HG03571 (cell line): ENCODE data around the gene ADK.
"Not testable (repeated sequence)": the region's sequence is repeated elsewhere in the genome, so short reads cannot be mapped to it uniquely, and the experiment has no call there.

Source experiments
- ATAC-seq: cut with Tn5 transposase; IDR thresholded peaks from one replicate; pipeline ENCODE4 v1.9.1; 2021; ENCODE audit not compliant: unreplicated experiment

ADK gene

DNA sequence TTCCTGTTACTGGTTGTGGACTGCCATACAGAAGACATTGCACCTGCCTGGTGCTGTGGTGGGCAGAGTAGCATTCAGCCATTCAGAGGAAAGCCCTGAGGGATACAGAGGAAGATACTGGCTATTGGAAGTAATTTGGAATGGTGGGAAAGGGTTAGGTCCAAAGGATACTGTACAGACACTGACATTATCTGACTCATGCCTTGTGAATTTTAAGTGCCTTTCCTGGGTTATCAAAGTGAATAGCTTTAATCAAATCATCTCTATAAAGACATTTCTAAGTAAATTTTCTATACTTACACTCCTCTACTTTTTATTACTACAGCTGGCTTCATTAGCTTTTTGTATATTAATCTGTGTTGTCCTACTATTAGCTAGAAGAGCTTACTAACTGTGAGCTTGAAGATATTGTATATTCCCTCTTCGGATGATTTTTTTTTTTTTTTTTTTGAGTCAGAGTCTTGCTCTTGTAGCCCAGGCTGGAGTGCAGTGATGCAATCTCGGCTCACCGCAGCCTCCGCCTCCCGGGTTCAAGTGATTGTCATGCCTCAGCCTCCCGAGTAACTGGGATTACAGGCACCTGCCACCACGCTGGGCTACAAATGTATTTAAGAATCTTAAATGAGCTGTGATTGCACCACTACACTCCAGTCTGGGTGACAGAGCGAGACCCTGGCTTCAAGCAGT is 186.5 kb downstream of the ADK start:
- no peak for ATAC-seq

DNA sequence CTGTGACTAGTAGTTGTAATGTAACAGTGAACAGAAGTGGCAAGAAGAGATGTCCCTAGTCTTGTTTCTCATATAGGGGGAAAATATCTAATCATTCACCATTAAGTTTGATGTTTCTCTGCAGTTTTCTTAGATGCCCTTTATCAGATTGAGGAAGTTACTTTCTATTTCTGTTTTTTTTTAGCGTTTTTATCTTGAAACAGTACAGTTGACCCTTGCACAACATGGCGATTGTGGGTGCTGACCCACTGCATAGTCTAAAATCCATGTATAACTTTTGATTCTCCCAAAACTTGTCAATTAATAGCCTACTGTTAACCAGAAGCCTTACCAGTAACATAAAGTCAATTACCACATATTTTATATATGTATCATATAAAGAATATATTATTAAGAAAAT is 192.0 kb downstream of the ADK start:
- no peak for ATAC-seq

DNA sequence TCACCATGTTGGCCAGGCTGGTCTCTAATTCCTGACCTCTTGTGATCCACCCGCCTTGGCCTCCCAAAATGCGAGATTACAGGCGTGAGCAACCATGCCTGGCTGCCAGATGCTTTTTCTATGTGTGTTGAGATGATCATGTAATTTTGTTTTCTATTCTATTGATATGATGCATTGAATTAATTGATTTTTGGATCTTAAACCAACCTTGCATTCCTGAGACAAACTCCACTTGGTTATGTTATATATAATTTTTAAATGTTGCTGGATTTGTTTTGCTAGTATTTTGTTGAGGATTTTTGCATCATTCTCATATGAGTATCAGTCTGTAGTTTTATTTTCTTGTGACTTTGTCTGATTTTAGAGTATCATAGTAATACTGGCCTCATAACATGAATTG is 192.8 kb downstream of the ADK start:
- no peak for ATAC-seq

- ATAC-seq: no peak
Observed at GRCh38 chr10:74344306-74344705, 193.3 kb downstream of the ADK start.

DNA sequence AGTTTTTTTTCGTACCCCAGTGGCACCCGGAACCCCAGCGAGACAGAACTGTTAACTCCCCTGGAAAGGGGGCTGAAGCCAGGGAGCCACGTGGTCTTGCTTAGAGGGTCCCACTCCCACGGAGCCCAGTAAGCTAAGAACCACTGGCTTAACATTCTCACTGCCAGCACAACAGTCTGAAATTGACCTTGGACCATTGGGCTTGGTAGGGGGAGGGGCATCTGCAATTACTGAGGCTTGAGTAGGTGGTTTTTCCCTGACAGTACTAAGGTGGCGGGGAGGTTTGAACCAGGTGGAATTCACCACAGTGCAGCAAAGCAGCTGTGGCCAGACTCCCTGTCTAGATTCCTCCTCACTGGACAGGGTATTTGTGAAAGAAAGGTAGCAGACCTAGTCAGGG is 196.5 kb downstream of the ADK start:
- no peak for ATAC-seq

- not testable (repeated sequence) for ATAC-seq
Observed at GRCh38 chr10:74353021-74353420, 202.0 kb downstream of the ADK start.

GRCh38 chr10:74361678-74362077 is 210.7 kb downstream of the ADK start:
- ATAC-seq: no peak

GRCh38 chr10:74363727-74364126 is 212.7 kb downstream of the ADK start:
- ATAC-seq: no peak

GRCh38 chr10:74365109-74365508 is 214.1 kb downstream of the ADK start:
- no peak for ATAC-seq

DNA sequence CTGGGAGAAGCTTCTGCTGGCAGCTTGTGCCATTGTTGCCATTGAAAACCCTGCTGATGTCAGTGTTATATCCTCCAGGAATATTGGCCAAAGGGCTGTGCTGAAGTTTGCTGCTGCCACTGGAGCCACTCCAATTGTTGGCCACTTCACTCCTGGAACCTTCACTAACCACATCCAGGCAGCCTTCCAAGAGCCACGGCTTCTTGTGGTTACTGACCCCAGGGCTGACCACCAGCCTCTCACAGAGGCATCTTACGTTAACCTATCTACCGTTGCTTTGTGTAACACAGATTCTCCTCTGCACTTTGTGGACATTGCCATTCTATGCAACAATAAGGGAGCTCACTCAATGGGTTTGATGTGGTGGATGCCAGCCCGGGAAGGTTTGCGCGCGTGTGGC is 220.7 kb downstream of the ADK start:
- ATAC-seq: no peak

- no peak for ATAC-seq
Observed at GRCh38 chr10:74373059-74373458, 222.0 kb downstream of the ADK start.

DNA sequence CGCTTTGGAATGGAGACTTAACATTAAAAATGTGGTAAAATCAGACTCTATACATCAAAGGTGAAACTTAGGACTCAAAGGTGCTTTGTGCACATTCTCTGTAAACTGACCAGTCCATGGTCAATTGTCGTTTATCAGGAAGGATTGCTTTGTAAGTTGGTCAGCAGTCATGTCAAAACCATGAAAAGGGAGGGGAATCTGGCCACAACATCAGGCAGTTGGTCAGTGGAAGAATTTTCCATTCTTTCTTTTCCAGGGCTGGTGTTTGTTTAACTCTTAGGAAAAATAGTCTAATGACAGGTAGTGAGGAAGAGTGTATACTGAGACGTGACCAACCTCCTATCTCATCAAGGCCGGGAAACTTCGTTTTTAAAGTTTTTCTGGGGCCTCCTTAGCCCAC is 226.5 kb downstream of the ADK start:
- ATAC-seq: no peak

- ATAC-seq: no peak
Observed at GRCh38 chr10:74379474-74379873, 228.5 kb downstream of the ADK start.

DNA sequence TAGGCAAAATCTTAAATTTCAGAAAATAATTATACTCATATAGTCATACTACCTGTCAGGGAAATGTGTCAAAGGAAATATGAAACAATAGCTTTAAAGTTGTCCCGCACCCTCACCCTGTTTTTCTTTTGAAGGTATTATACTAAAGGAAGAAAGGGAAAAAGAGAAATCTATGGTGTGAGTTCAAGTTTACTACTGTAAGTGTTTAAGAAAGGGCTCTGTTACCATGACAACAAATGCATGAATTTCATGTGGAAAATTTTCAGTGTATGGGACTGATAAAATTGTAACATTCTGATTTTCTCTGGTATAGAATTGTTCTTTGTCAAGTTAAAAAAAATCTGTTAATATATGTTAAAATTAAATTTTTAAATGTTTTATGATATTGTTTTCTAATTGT is 229.8 kb downstream of the ADK start:
- ATAC-seq: no peak

DNA sequence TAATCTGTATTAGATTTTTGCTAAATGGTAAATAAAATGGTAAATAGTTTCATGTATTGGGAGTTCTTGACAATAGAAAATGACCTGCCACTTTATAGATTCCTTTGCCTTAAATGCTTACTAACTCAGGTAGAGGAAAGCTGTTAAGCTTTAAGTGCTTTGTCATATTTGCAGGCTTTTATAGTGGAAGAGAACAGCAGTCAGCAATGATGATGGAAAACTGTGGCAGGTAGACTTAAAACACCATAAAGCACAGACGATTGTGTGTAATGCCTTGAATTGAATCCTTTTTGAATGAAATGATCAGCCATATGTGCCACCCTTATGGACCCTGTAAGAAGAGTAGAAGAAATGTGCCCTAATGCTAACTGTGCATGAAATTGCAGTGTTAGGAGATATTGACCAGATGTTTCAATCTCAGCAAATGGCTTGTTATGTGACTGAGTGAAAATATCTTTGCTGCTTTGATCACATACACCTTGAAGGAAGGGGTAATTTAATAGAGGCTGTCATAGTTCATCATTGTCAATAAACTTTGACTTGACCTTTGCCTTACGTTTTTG is 230.4 kb downstream of the ADK start:
- no peak for ATAC-seq

- no peak for ATAC-seq
Observed at GRCh38 chr10:74382663-74383062, 231.6 kb downstream of the ADK start.

DNA sequence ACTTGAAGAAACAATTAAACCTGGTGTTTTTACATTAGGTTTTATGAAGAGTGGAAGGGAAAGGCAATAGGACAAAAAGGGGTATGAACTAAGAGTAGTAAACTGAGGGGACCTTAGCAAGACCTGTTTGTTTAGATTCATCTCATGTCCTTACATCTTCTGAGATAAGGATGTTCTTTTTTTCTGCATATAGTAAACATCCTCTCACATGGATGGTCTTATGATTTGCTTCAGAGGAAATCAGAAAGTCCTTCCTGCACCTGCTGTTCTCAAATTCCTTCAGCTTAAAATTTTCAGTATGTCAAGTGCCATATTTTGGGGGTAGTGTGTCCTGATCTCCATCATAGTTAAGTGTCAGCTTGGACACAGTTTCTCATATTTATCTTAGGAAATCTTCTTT is 232.6 kb downstream of the ADK start:
- no peak for ATAC-seq

DNA sequence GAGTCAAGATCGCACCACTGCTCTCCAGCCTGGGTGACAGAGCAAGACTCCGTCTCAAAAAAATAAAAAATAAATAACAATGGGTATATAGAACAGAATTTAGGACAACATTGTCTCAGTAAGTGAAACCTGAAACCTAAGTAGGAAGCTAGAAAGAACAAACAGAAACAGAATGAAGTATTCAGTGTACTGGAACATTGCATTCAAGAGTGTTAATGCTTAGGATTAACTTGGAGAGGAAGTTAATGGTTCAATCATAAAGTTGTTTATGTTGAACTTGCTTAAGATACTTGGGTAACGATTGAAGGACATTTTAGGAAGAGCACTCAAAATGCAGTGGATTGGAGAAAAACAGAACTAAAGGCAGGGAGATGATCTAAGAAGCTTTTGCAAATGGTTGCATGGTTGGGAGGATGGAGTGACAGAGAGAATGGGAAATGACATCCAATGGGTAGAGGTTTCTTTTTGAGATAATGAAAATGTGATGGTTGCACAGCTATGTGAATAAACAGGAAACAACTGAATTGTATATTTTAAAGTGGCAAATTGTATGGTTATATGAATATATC is 233.7 kb downstream of the ADK start:
- no peak for ATAC-seq

DNA sequence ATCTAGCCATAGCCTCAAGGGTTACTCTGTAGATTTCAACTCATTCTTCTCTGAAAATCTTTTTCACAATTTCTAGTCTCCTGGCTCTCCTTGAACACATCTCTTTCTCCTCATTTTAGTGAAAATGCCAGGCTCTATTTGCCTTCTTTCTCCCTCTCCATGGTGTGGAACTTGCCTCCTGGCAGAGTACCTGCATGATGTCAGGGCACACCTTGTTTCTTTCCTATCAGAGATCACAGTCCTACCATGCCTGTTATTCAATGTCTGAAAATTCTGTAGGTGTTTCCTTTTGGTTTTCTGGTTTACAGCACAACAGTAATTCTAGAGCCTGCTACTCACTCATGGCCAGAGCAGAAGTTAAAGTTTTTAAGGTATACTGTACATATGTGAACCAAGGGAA is 237.8 kb downstream of the ADK start:
- ATAC-seq: no peak

DNA sequence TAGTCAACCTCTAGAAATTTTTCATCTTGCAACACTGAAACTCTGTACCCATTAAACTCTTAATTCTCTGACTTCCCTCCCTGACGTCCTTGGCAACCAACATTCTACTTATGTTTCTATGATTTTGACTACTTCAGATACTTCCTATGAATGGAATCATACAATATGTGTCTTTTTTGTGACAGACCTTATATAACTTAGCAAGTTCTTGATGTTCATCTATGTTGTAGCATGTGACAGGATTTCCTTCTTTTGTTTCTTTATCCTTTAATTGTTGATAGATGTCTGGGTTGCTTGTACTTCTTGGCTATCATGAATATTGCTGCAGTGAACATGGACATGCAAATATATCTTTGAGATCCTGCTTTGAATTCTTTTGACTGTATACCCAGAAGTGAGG is 240.8 kb downstream of the ADK start:
- no peak for ATAC-seq

- ATAC-seq: no peak
Observed at GRCh38 chr10:74394416-74394969, 243.5 kb downstream of the ADK start.

GRCh38 chr10:74400186-74400585 is 249.2 kb downstream of the ADK start:
- no peak for ATAC-seq

GRCh38 chr10:74406006-74406405 is 255.0 kb downstream of the ADK start:
- no peak for ATAC-seq
